Measurements from ENCODE around the gene SAC3D1. TPM values are rescaled to one million over a fixed set of nuclear protein-coding genes. Genes with fewer than 3 reads are reported as not detected.

SAC3D1 gene
- polyA plus RNA-seq, 1 of the 3 experiments (the other 2 are of a cell fraction): 22.5 TPM

GRCh38 chr11:65040520-65040846 is 527 bp upstream of the SAC3D1 start:
- TF ChIP-seq USF2 (IDR thresholded peaks at IDR 0.05; ENCODE audit: borderline replicate concordance, low read depth, low read length): no peak
- TF ChIP-seq TCF12 (IDR thresholded peaks at IDR 0.05): no peak
- 0 out of 2 replicates have a peak, but pooled peaks have one; percentile 10 for TF ChIP-seq RCOR1 (IDR thresholded peaks at IDR 0.05; ENCODE audit: low read length)
- no peak for TF ChIP-seq RFX5 (IDR thresholded peaks at IDR 0.05; ENCODE audit: low read length)
- no peaks in the 10 kb centered on the region for H4K20me1 ChIP-seq (ENCODE audit: insufficient read depth)
- CTCF ChIA-PET: interaction anchor here (1.0 to 3.2 kb wide), 4 partner anchors 9 to 72 kb away, joined by 5 to 35 read pairs (median 11); partner anchors contain the start of genes ARL2, SNX15 and TM7SF2
- peak overlapping the region; percentile 86 for H2AFZ ChIP-seq (ENCODE audit: low read depth)
- H3K9me2 ChIP-seq: no peaks in the 10 kb centered on the region
- peak overlapping the region; percentile 70; the same call in 1 of the 2 replicates for H3K9ac ChIP-seq
- H3F3A ChIP-seq (replicated peaks; ENCODE audit: insufficient read depth): peaks cover 12% of the 10 kb centered on the region
- peaks cover 8 to 28% of the 10 kb centered on the region in 2 experiments for H3K36me3 ChIP-seq (replicated peaks in 1 of 2; ENCODE audit: control insufficient read depth in 1 of 2, insufficient read depth in 2 of 2, low read length in 1 of 2)
- H3K27me3 ChIP-seq (ENCODE audit: insufficient read depth): no peaks in the 10 kb centered on the region
- no peak for DNase-seq
- peak overlapping the region; percentile 80 to 91 for H3K27ac ChIP-seq (ENCODE audit: low read depth in 2 of 2, low read length in 1 of 2)
- H3K9me3 ChIP-seq: no peaks in the 10 kb centered on the region
- peak overlapping the region; percentile 93 for H3K4me2 ChIP-seq
- H3K79me2 ChIP-seq (ENCODE audit: insufficient read depth): peaks cover 30% of the 10 kb centered on the region
- peaks cover 5 to 7% of the 10 kb centered on the region in 2 experiments; a peak in 2 of 4 replicates for H3K4me1 ChIP-seq (ENCODE audit: control insufficient read depth in 1 of 2, insufficient read depth in 2 of 2, low read depth in 1 of 2, low read length in 1 of 2)
- WGBS (ENCODE audit: low lambda C conversion rate): 31% methylated on average over 7 of the region's 7 CpGs
- H3K4me3 ChIP-seq (ENCODE audit: low read depth in 2 of 2, low read length in 1 of 2): peak overlapping the region; percentile 76 to 81
- POLR2A ChIA-PET: interaction anchor here (1.1 to 1.3 kb wide), 2 partner anchors 14 to 70 kb away, joined by 3 to 5 read pairs; partner anchors contain the start of gene SNX15

- H3K9ac ChIP-seq: no peak overlapping the region
- H3F3A ChIP-seq (replicated peaks; ENCODE audit: insufficient read depth): peaks cover 12% of the 10 kb centered on the region
- H4K20me1 ChIP-seq (ENCODE audit: insufficient read depth): no peaks in the 10 kb centered on the region
- 87% methylated on average over 6 of the region's 6 CpGs for WGBS (ENCODE audit: low lambda C conversion rate)
- no peak overlapping the region for H2AFZ ChIP-seq (ENCODE audit: low read depth)
- no peak overlapping the region for H3K4me3 ChIP-seq (ENCODE audit: low read depth in 2 of 2, low read length in 1 of 2)
- no peaks in the 10 kb centered on the region for H3K27me3 ChIP-seq (ENCODE audit: insufficient read depth)
- ChIA-PET CTCF (interaction anchor here (1.3 kb wide), 1 partner anchor 32 kb away, joined by 3 read pairs; no protein-coding TSS in a partner anchor), POLR2A (no interaction called here)
- H3K79me2 ChIP-seq (ENCODE audit: insufficient read depth): peaks cover 30% of the 10 kb centered on the region
- no peak overlapping the region for H3K27ac ChIP-seq (ENCODE audit: low read depth in 2 of 2, low read length in 1 of 2)
- H3K36me3 ChIP-seq (replicated peaks in 1 of 2; ENCODE audit: control insufficient read depth in 1 of 2, insufficient read depth in 2 of 2, low read length in 1 of 2): peaks cover 8 to 21% of the 10 kb centered on the region in 2 experiments
- no peak for DNase-seq
- H3K9me3 ChIP-seq: no peaks in the 10 kb centered on the region
- H3K4me2 ChIP-seq: peak overlapping the region; percentile 93
- H3K9me2 ChIP-seq: no peaks in the 10 kb centered on the region
- TF ChIP-seq IRF3 (IDR thresholded peaks at IDR 0.05; ENCODE audit: low read depth, low read length) (no peak), GABPA (IDR thresholded peaks at IDR 0.05; ENCODE audit: low read depth) (no peak), TCF12 (IDR thresholded peaks at IDR 0.05) (no peak), RCOR1 (IDR thresholded peaks at IDR 0.05; ENCODE audit: low read length) (no peak), EP300 (IDR thresholded peaks at IDR 0.05; ENCODE audit: borderline replicate concordance in 1 of 2, low read depth in 1 of 2, low read length in 1 of 2) (no peak), RAD21 (IDR thresholded peaks at IDR 0.05; ENCODE audit: low read length) (no peak), SIN3A (IDR thresholded peaks at IDR 0.05; ENCODE audit: borderline replicate concordance, low read depth, low read length) (no peak), GATA2 (CRISPR knock-in tag; IDR thresholded peaks at IDR 0.05) (no peak), YY1 (IDR thresholded peaks at IDR 0.05; ENCODE audit: low read depth) (no peak), CTCF (IDR thresholded peaks at IDR 0.05) (no peak), POLR2AphosphoS5 (IDR thresholded peaks at IDR 0.05; ENCODE audit: low read depth, low read length) (no peak), MXI1 (IDR thresholded peaks at IDR 0.05; ENCODE audit: low read depth, low read length) (no peak), USF2 (IDR thresholded peaks at IDR 0.05; ENCODE audit: borderline replicate concordance, low read depth, low read length) (no peak), ZBTB33 (IDR thresholded peaks at IDR 0.05; ENCODE audit: borderline replicate concordance, low read depth) (no peak), FOXJ3 (CRISPR knock-in tag; IDR thresholded peaks at IDR 0.05) (no peak), MEF2A (IDR thresholded peaks at IDR 0.05; ENCODE audit: borderline replicate concordance, low read depth) (no peak), FOXM1 (IDR thresholded peaks at IDR 0.05; ENCODE audit: low read depth) (no peak), TAF1 (IDR thresholded peaks at IDR 0.05; ENCODE audit: borderline replicate concordance, low read depth, low read length) (no peak), RXRA (IDR thresholded peaks at IDR 0.05; ENCODE audit: borderline replicate concordance, low read depth) (no peak), RFX5 (IDR thresholded peaks at IDR 0.05; ENCODE audit: low read length) (no peak)
- peaks cover 5 to 7% of the 10 kb centered on the region in 2 experiments; a peak in 2 of 4 replicates for H3K4me1 ChIP-seq (ENCODE audit: control insufficient read depth in 1 of 2, insufficient read depth in 2 of 2, low read depth in 1 of 2, low read length in 1 of 2)
Measured at GRCh38 chr11:65042891-65043290, 1.9 kb downstream of the SAC3D1 start.

All from SK-N-SH (cell line).